Activated naive CD8-positive, alpha-beta T cell treated with anti-CD3 and anti-CD28 coated beads, Interleukin-2, amount 10 ng/mL, durations not matched to agents 7 days and 5 days (primary cell): Measurements from ENCODE around the gene SIRPD. TPM values are rescaled to one million over a fixed set of nuclear protein-coding genes. Genes with fewer than 3 reads are reported as not detected.
A peak's percentile ranks its signal among the peaks of the same experiment; 100 is the strongest.
"Not testable (repeated sequence)": the region's sequence is repeated elsewhere in the genome, so short reads cannot be mapped to it uniquely, and the experiment has no call there.

Source experiments
- ATAC-seq: fragments of 150-1000 bp; cut with Tn5 transposase; one replicate; pipeline ENCODE4 v1.10.0; 2021; ENCODE audit warnings: low read depth, moderate library complexity
- POLR2A ChIA-PET: fragments of 350-600 bp; sonication (Branson Sonifier 250); formaldehyde crosslinking; loops from one replicate; lab custom pipeline; 2021; ENCODE audit warnings: antibody characterized with exemption; lab: Charles Lee
- DNase-seq: peaks from one replicate; pipeline ENCODE4 v3.0.0; 2021
- H3K27ac Mint-ChIP-seq: one replicate; pipeline ENCODE4 v1.8.0; 2022; ENCODE audit warnings: mild to moderate bottlenecking, mixed read lengths
- H3K27me3 Mint-ChIP-seq: one replicate; pipeline ENCODE4 v1.8.0; 2022; ENCODE audit warnings: mild to moderate bottlenecking, moderate library complexity, mixed read lengths
- H3K36me3 Mint-ChIP-seq: one replicate; pipeline ENCODE4 v1.8.0; 2021; ENCODE audit warnings: mild to moderate bottlenecking, mixed read lengths
- H3K4me1 Mint-ChIP-seq: one replicate; pipeline ENCODE4 v1.8.0; 2021; ENCODE audit warnings: mixed read lengths
- H3K4me3 Mint-ChIP-seq: one replicate; pipeline ENCODE4 v1.8.0; 2022; ENCODE audit warnings: mild to moderate bottlenecking, moderate library complexity, mixed read lengths
- H3K9me3 Mint-ChIP-seq: one replicate; pipeline ENCODE4 v1.8.0; 2021; ENCODE audit warnings: mixed read lengths
- total RNA-seq, 2 experiments: library from RNA; stranded (reverse); gene quantifications; one replicate each; pipeline ENCODE4 v1.2.3, GENCODE V29; 2021

SIRPD gene
- under 1 TPM; 0.30 to 0.31 TPM for total RNA-seq

DNA sequence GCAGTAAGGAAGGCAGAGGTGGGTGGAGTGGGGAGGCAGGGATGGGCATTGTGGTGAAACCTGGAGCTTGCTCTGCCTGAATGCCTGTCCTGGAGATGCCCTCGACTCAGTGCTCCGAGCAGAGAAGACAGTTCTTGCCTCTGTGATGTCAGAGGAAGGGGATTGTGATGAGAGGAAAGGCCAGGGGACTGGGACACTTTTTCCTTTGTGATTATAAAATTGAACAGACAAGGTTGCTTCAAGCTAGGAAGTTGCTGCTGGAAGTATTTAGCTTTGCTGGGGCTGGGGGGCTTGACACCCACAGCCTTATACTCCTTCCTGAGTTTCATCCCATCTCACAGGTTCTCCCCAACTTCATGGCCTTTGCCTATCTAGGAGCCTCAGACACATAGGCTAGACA lies at the start of gene SIRPD:
SIRPD (minus strand) TSS at position 101 of the 400 bp plus-strand sequence; CDS start at position 49, 52 bp downstream.
- ATAC-seq (no peak), DNase-seq (no peak)
- H3K36me3 Mint-ChIP-seq = peaks cover 24% of the 10 kb centered on the region
- peaks cover 7% of the 10 kb centered on the region for H3K4me1 Mint-ChIP-seq
- no peak within 1 kb of the TSS for H3K4me3 Mint-ChIP-seq
- POLR2A ChIA-PET = no interaction called here
- peak within 1 kb of the TSS; percentile 51 for H3K27ac Mint-ChIP-seq
- no peaks in the 10 kb centered on the region for H3K27me3 Mint-ChIP-seq
- peaks cover 20% of the 10 kb centered on the region for H3K9me3 Mint-ChIP-seq

DNA sequence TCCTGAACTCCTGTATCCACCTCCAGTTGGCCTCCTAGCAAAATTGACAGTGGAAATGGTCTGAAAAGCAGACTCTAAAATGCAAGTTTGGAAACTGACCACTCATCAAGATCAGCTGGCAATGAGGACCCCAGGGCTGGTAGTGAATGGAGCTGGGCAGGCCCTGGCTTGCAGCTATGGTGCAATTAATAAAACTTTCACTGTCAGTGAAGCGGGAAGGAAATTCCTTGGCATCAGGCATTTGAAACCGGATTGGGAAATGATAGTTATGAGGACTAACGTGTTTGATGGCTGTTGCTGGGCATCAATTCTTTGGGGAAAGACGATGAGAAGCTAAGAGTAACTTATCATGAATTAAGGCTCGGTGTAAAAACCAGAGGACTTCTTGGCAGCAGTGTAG lies 43.2 kb upstream of the SIRPD start:
- no peak for DNase-seq
- no peak for ATAC-seq
- H3K27me3 Mint-ChIP-seq = no peaks in the 10 kb centered on the region
- POLR2A ChIA-PET = no interaction called here
- no peak overlapping the region for H3K4me3 Mint-ChIP-seq
- H3K27ac Mint-ChIP-seq = no peak overlapping the region
- H3K4me1 Mint-ChIP-seq = peaks cover 5% of the 10 kb centered on the region
- peaks cover 7% of the 10 kb centered on the region for H3K36me3 Mint-ChIP-seq
- H3K9me3 Mint-ChIP-seq = no peaks in the 10 kb centered on the region

GRCh38 chr20:1595333-1595732 lies 37.8 kb upstream of the SIRPD start:
- POLR2A ChIA-PET = no interaction called here
- ATAC-seq (no peak), DNase-seq (no peak)
- H3K4me3 Mint-ChIP-seq = no peak overlapping the region
- no peaks in the 10 kb centered on the region for H3K27me3 Mint-ChIP-seq
- peaks cover 12% of the 10 kb centered on the region for H3K4me1 Mint-ChIP-seq
- no peak overlapping the region for H3K27ac Mint-ChIP-seq
- no peaks in the 10 kb centered on the region for H3K9me3 Mint-ChIP-seq
- peaks cover 12% of the 10 kb centered on the region for H3K36me3 Mint-ChIP-seq

GRCh38 chr20:1588533-1589460 lies 31.3 kb upstream of the SIRPD start:
- peaks cover 27% of the 10 kb centered on the region for H3K4me1 Mint-ChIP-seq
- peaks cover 10% of the 10 kb centered on the region for H3K36me3 Mint-ChIP-seq
- H3K4me3 Mint-ChIP-seq = peak overlapping the region; percentile 70
- H3K27ac Mint-ChIP-seq = peak overlapping the region; percentile 86
- H3K9me3 Mint-ChIP-seq = no peaks in the 10 kb centered on the region
- H3K27me3 Mint-ChIP-seq = no peaks in the 10 kb centered on the region
- ATAC-seq (peak; percentile 95), DNase-seq (peak; percentile 42)
- POLR2A ChIA-PET = no interaction called here

DNA sequence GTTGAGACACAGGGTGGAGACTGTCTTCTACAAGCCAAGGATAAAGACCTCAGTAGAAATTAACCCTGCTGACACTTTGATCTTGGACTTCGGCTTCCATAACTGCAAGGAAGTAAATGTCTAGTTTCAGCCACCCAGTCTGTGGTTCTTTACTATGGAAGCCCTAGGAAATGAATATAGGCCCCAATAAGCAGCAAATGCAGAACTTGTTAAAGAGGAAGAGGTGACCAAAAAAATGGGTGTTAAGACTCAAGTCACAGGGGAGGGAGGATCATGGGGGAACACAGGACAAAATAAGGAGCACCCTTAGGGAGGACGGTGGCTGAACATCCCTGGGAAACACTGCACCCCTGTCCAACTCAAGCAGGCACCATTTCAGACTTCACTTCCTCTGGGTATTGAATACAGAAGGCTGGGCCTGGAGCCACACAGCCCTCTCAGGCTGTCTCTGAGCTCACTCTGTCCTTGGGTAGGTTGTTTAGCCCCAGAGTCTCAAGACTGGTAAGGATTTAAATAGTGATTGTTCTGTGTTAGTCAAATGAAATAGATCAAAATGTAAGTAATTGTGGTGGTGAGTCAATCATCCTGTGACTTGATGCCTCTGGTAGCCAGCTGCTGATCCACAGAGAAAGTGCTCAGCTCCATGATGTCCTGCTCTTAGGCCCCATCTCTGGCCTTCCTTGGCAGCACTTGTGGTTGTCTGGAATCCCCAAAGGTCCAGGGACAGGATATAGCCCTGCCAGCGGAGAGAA lies 30.5 kb upstream of the SIRPD start:
- DNase-seq (no peak), ATAC-seq (peak; percentile 51)
- Mint-ChIP-seq H3K4me1 (peaks cover 27% of the 10 kb centered on the region), H3K4me3 (peak overlapping the region; percentile 70), H3K27ac (peak overlapping the region; percentile 86), H3K9me3 (no peaks in the 10 kb centered on the region), H3K27me3 (no peaks in the 10 kb centered on the region), H3K36me3 (peaks cover 13% of the 10 kb centered on the region)
- POLR2A ChIA-PET = no interaction called here

DNA sequence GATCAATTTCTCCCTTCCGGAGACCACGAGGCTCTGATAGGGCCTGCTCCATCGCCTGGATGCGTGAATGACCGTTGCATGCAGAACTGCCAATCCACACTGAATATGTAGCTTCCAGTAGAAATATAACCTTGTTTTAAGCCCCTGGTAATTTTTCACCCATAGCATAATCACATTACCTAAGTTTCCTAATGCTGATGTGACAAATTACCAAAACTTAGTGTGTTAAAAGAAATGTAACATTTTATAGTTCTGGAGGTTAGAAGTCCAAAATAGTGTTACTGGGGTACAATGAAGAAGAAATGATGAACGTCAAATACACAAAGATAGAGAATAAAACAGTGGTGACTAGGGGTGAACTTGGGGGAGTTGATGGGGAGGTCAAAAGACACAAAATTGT lies 22.0 kb upstream of the SIRPD start:
- ATAC-seq = no peak
- no peak for DNase-seq
- Mint-ChIP-seq H3K4me3 (no peak overlapping the region), H3K27me3 (no peaks in the 10 kb centered on the region), H3K36me3 (peaks cover 9% of the 10 kb centered on the region), H3K4me1 (peaks cover 20% of the 10 kb centered on the region), H3K9me3 (no peaks in the 10 kb centered on the region), H3K27ac (no peak overlapping the region)
- POLR2A ChIA-PET = no interaction called here

DNA sequence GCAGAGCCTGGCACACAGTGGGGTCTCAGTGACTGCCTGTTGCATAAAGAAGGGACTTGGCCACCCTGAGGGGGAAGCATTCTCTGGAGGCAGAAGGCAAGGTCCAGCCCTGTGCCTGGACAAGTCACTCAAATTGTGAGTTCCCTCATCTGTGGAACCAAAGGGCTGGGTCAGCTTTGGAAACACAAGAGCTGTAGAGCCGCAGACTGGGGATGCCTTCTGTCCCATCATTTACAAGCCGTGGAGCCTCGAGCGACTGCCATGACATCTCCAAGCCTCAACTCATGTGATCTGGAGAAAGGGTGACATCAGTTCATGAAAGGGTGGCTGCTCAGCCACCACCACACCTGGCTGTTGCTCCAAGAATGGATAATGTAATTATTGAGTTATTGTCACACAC lies 20.4 kb upstream of the SIRPD start:
- peaks cover 20% of the 10 kb centered on the region for H3K4me1 Mint-ChIP-seq
- ATAC-seq (no peak), DNase-seq (no peak)
- no peak overlapping the region for H3K4me3 Mint-ChIP-seq
- POLR2A ChIA-PET = no interaction called here
- H3K27ac Mint-ChIP-seq = no peak overlapping the region
- H3K36me3 Mint-ChIP-seq = peaks cover 6% of the 10 kb centered on the region
- no peaks in the 10 kb centered on the region for H3K27me3 Mint-ChIP-seq
- H3K9me3 Mint-ChIP-seq = no peaks in the 10 kb centered on the region

GRCh38 chr20:1577313-1577712 lies 19.8 kb upstream of the SIRPD start:
- peak; percentile 73 for ATAC-seq
- H3K4me3 Mint-ChIP-seq, POLR2A ChIA-PET, H3K9me3 Mint-ChIP-seq, H3K36me3 Mint-ChIP-seq, DNase-seq, H3K27ac Mint-ChIP-seq, H3K27me3 Mint-ChIP-seq: not testable (repeated sequence)
- H3K4me1 Mint-ChIP-seq = peaks cover 20% of the 10 kb centered on the region

GRCh38 chr20:1576641-1577040 lies 19.1 kb upstream of the SIRPD start:
- Mint-ChIP-seq H3K36me3 (peaks cover 6% of the 10 kb centered on the region), H3K27me3 (no peaks in the 10 kb centered on the region), H3K4me1 (peaks cover 20% of the 10 kb centered on the region), H3K4me3 (no peak overlapping the region), H3K9me3 (no peaks in the 10 kb centered on the region), H3K27ac (peak overlapping the region; percentile 0)
- POLR2A ChIA-PET = no interaction called here
- DNase-seq = no peak
- ATAC-seq = no peak

DNA sequence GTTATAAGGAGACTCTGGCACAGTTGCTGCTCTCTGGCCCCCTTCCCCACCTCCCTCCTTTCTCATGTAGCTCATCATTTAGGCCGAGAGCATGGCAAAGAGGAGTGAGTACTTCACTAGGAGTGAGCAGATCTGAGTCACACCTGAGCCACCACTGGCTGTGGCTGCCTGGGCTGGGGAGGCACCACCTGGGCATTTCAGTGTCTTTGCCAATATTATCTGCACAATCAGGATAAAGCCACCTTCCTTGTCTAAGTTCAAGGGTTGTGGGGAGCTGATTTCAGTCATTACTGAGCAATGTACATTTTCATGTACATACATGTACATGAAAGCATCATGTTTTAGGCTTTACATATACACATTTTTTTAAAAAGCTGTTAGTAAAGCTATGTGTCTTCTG lies 18.5 kb upstream of the SIRPD start:
- H3K27ac Mint-ChIP-seq, ATAC-seq, DNase-seq, H3K36me3 Mint-ChIP-seq, POLR2A ChIA-PET, H3K4me3 Mint-ChIP-seq, H3K27me3 Mint-ChIP-seq, H3K9me3 Mint-ChIP-seq: not testable (repeated sequence)
- peaks cover 18% of the 10 kb centered on the region for H3K4me1 Mint-ChIP-seq

DNA sequence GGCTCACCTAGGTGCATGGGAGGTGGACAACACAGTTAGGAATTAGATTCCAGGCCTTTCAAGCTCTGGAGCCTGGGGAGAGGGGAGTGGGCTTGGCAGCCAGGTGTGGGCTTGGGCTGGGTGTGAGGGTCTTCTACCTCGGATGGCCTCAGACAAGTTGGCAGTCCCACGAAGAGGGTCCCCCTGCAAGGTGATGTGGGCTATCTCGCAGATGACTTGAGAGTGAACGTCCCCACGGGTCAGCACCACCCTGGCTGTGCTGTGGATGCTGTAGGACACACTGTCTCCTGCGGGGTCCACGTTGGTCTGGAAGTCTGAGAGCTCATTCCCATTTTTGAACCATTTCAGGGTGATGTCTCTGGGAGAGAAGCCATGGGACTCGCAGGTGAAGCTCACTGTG lies 14.1 kb upstream of the SIRPD start:
- H3K27me3 Mint-ChIP-seq, H3K36me3 Mint-ChIP-seq, DNase-seq, ATAC-seq, H3K9me3 Mint-ChIP-seq, H3K27ac Mint-ChIP-seq, H3K4me3 Mint-ChIP-seq, POLR2A ChIA-PET, H3K4me1 Mint-ChIP-seq: not testable (repeated sequence)

GRCh38 chr20:1569415-1569881 lies 11.9 kb upstream of the SIRPD start:
- Mint-ChIP-seq H3K27me3 (no peaks in the 10 kb centered on the region), H3K4me1 (no peaks in the 10 kb centered on the region), H3K4me3 (no peak overlapping the region), H3K27ac (no peak overlapping the region), H3K36me3 (peaks cover 18% of the 10 kb centered on the region), H3K9me3 (peaks cover 4% of the 10 kb centered on the region)
- ATAC-seq (no peak), DNase-seq (no peak)
- POLR2A ChIA-PET = no interaction called here

DNA sequence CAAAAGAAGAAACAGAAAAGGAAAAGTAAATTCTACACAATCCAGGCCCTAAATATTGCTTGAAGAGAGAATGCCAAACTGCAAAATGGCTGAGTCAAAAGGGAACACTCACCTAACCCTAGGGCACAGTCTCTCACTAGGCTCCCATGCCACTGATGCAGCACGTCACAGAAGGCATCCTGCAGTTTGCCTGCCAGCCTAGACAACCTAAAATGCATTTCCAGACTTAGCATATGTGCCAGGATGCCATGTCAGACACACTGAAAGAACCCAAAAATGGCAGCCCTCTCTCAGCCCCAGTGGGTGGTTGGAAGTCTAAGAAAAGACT lies 10.6 kb upstream of the SIRPD start:
- Mint-ChIP-seq H3K36me3 (peaks cover 27% of the 10 kb centered on the region), H3K27ac (no peak overlapping the region), H3K4me3 (no peak overlapping the region), H3K4me1 (no peaks in the 10 kb centered on the region), H3K9me3 (peaks cover 7% of the 10 kb centered on the region), H3K27me3 (no peaks in the 10 kb centered on the region)
- ATAC-seq (no peak), DNase-seq (no peak)
- POLR2A ChIA-PET = no interaction called here
